Measurements from ENCODE around the gene TDP2. TPM values are rescaled to one million over a fixed set of nuclear protein-coding genes. Genes with fewer than 3 reads are reported as not detected.

The TDP2 gene
- total and polyA plus RNA-seq, 9 of the 15 experiments (the other 6 are each of a cell fraction or from before 2014, with no cell fraction given) = 27.7 to 60.1 (median 31.8) TPM

DNA sequence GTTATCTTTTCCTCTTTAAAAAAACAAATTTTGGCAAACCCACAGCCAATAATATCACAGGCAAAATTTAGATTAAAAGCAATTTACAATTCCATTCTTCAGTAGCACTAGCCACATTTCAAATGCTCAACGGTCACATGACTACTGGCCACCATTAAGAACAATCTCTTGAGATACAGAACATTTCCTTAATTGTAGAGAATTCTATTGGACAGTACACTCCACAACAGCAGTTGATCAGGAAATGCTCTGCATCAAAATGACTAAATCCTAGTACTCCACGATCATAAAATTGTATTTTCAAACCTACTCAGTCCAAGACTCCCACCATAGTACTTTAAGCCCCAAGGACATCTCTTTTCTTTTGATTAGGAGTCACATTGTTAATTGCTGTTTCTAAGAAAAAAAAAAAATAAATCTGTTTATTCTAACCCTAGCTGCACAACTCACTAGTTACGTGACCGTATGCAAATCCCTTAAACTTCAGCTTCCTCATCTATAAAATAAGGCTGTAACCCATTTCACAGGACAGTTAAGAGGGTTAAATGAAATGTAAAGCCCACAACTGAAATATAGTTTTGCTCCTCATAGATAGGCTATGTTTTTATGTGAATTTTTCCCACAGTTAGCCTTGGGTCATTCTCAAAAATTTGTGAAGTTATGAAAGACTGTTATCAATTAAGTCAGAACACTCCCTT, 42.5 kb upstream of the TDP2 start (continued):
- TF ChIP-seq THRB (CRISPR knock-in tag; conservative IDR thresholded peaks at IDR 0.05) (peak; percentile 85), KDM5B (IDR thresholded peaks at IDR 0.05; ENCODE audit: insufficient replicate concordance, low read depth, low read length) (no peak), ELF2 (CRISPR knock-in tag; IDR thresholded peaks at IDR 0.05) (0 out of 2 replicates have a peak, but pooled peaks have one; percentile 53), ZNF41 (CRISPR knock-in tag; conservative IDR thresholded peaks at IDR 0.05) (no peak), ZNF124 (CRISPR knock-in tag; IDR thresholded peaks at IDR 0.05) (no peak), PML (IDR thresholded peaks at IDR 0.05; ENCODE audit: low read length) (peak; percentile 69; the same call in 1 of the 2 replicates), SIN3A (IDR thresholded peaks at IDR 0.05; ENCODE audit: borderline replicate concordance in 2 of 2, control insufficient read depth in 1 of 2, low read depth in 2 of 2, low read length in 2 of 2) (0 out of 4 replicates have a peak, but pooled peaks of 1 of the 2 experiments have one; percentile 14), TCF7 (IDR thresholded peaks at IDR 0.05; ENCODE audit: borderline replicate concordance) (no peak), PHB (CRISPR knock-in tag; IDR thresholded peaks at IDR 0.05) (no peak), ZNF384 (IDR thresholded peaks at IDR 0.05; ENCODE audit: low read depth, low read length) (no peak), CSDE1 (IDR thresholded peaks at IDR 0.05) (no peak), TEAD4 (IDR thresholded peaks at IDR 0.05; ENCODE audit: low read length) (no peak), TEAD4 (CRISPR knock-in tag; IDR thresholded peaks at IDR 0.05; ENCODE audit: borderline replicate concordance) (no peak), POLR2AphosphoS5 (IDR thresholded peaks at IDR 0.05; ENCODE audit: control insufficient read depth, insufficient read depth, low read depth, low read length) (peak; percentile 52), POLR2B (IDR thresholded peaks at IDR 0.05; ENCODE audit: low read depth, partially characterized antibody) (peak; percentile 78), ARHGAP35 (IDR thresholded peaks at IDR 0.05; ENCODE audit: partially characterized antibody) (no peak), ETV5 (CRISPR knock-in tag; IDR thresholded peaks at IDR 0.05; ENCODE audit: low read depth) (no peak), BMI1 (IDR thresholded peaks at IDR 0.05; ENCODE audit: low read length) (no peak)
- TF ChIP-seq, protein P1, sequence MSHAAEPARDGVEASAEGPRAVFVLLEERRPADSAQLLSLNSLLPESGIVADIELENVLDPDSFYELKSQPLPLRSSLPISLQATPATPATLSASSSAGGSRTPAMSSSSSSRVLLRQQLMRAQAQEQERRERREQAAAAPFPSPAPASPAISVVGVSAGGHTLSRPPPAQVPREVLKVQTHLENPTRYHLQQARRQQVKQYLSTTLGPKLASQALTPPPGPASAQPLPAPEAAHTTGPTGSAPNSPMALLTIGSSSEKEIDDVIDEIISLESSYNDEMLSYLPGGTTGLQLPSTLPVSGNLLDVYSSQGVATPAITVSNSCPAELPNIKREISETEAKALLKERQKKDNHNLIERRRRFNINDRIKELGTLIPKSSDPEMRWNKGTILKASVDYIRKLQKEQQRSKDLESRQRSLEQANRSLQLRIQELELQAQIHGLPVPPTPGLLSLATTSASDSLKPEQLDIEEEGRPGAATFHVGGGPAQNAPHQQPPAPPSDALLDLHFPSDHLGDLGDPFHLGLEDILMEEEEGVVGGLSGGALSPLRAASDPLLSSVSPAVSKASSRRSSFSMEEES (CRISPR knock-in tag; IDR thresholded peaks at IDR 0.05) = peak; percentile 85
